SU-DHL-6 (cell line): ENCODE measurements around the gene RRAS2.
"Not testable (repeated sequence)": the region's sequence is repeated elsewhere in the genome, so short reads cannot be mapped to it uniquely, and the experiment has no call there.

Source experiments
- H2AFZ ChIP-seq: fragments of 200-600 bp; sonication (generic); 2 replicates; pipeline ENCODE4 v1.6.1; 2014; ENCODE audit warnings: low read depth, mild to moderate bottlenecking, moderate library complexity, mixed read lengths, antibody characterized with exemption, low read length; ENCODE audit not compliant: severe bottlenecking
- H3F3A ChIP-seq: fragments of 200-600 bp; shearing (Covaris generic); 2 replicates; pipeline ENCODE4 v1.6.0; 2016; ENCODE audit warnings: antibody characterized with exemption, mild to moderate bottlenecking; ENCODE audit not compliant: insufficient read depth
- H3K27ac ChIP-seq: fragments of 200-600 bp; sonication (generic); 2 replicates; pipeline ENCODE4 v1.5.1; 2016; ENCODE audit warnings: low read depth, mild to moderate bottlenecking, low read length, moderate library complexity, mixed read lengths
- H3K27me3 ChIP-seq: fragments of 200-600 bp; sonication (generic), shearing (Covaris generic); 2 replicates; pipeline ENCODE4 v1.6.0; 2014; ENCODE audit warnings: mild to moderate bottlenecking, low read length
- H3K36me3 ChIP-seq: fragments of 200-600 bp; sonication (generic); 2 replicates; pipeline ENCODE4 v1.6.1; 2014; ENCODE audit warnings: mild to moderate bottlenecking, low read length, mixed read lengths
- H3K4me2 ChIP-seq: fragments of 300-600, 200-600 bp; shearing (Covaris generic), sonication (generic); 2 replicates; pipeline ENCODE4 v1.6.0; 2014; ENCODE audit warnings: low read length, low read depth, mild to moderate bottlenecking; ENCODE audit not compliant: poor library complexity, severe bottlenecking
- H3K4me3 ChIP-seq: fragments of 200-600 bp; sonication (generic); 2 replicates; pipeline ENCODE4 v1.5.1; 2014; ENCODE audit warnings: antibody characterized with exemption, low read length, mild to moderate bottlenecking, mixed read lengths; ENCODE audit not compliant: insufficient read depth, poor library complexity, severe bottlenecking
- H3K79me2 ChIP-seq: fragments of 200-600 bp; sonication (generic); 2 replicates; pipeline ENCODE4 v1.6.1; 2014; ENCODE audit warnings: mild to moderate bottlenecking, low read length, moderate library complexity; ENCODE audit not compliant: insufficient read depth
- H3K9ac ChIP-seq: fragments of 200-600 bp; sonication (generic); 2 replicates; pipeline ENCODE4 v1.7.0; 2014; ENCODE audit warnings: mild to moderate bottlenecking, low read length
- H3K9me2 ChIP-seq: fragments of 200-600 bp; sonication (generic); replicated peaks from 2 replicates; pipeline ENCODE4 v1.6.1; 2014; ENCODE audit warnings: low read length; ENCODE audit not compliant: insufficient read depth
- H3K9me3 ChIP-seq: fragments of 200-600 bp; sonication (generic); 2 replicates; pipeline ENCODE4 v1.6.1; 2014; ENCODE audit warnings: low read length, mixed read lengths; ENCODE audit not compliant: insufficient read depth
- H4K20me1 ChIP-seq: fragments of 200-600 bp; sonication (generic); 2 replicates; pipeline ENCODE4 v1.6.1; 2014; ENCODE audit warnings: low read depth, mild to moderate bottlenecking, antibody characterized with exemption, low read length, moderate library complexity, mixed read lengths
- CTCF ChIP-seq: fragments of 200-600 bp; sonication (generic); IDR thresholded peaks from one replicate; pipeline ENCODE4 v1.5.1; 2017; ENCODE audit warnings: antibody characterized with exemption, mild to moderate bottlenecking, low read length, moderate library complexity; ENCODE audit not compliant: insufficient read depth, poor library complexity, severe bottlenecking
- EZH2phosphoT487 ChIP-seq: fragments of 200-600 bp; sonication (generic), shearing (Covaris generic); conservative IDR thresholded peaks from 2 replicates; pipeline ENCODE4 v1.6.1; 2018; ENCODE audit warnings: mild to moderate bottlenecking, antibody characterized with exemption, low read length, moderate library complexity, mixed read lengths

Gene RRAS2

GRCh38 chr11:14253421-14253820 lies 105.6 kb downstream of the RRAS2 start:
- Histone ChIP-seq H3K36me3 (no peaks in the 10 kb centered on the region), H4K20me1 (no peaks in the 10 kb centered on the region), H3K9me3 (no peaks in the 10 kb centered on the region), H3K9me2 (no peaks in the 10 kb centered on the region), H3K9ac (no peak overlapping the region), H3K4me3 (no peak overlapping the region), H3F3A (peaks cover 5% of the 10 kb centered on the region; the same call in 1 of the 2 replicates), H2AFZ (no peak overlapping the region), H3K79me2 (no peaks in the 10 kb centered on the region), H3K4me2 (no peak overlapping the region), H3K27ac (no peak overlapping the region), H3K27me3 (no peaks in the 10 kb centered on the region)
- no peak for TF ChIP-seq EZH2phosphoT487
- no peak for TF ChIP-seq CTCF

GRCh38 chr11:14252501-14252900 lies 106.5 kb downstream of the RRAS2 start:
- H3K27me3 ChIP-seq, H2AFZ ChIP-seq, H3K9me2 ChIP-seq, H3K9me3 ChIP-seq, H3K36me3 ChIP-seq, H3K4me3 ChIP-seq, H4K20me1 ChIP-seq, H3K9ac ChIP-seq, H3F3A ChIP-seq, H3K4me2 ChIP-seq, H3K27ac ChIP-seq, H3K79me2 ChIP-seq: not testable (repeated sequence)

- H4K20me1 ChIP-seq: no peaks in the 10 kb centered on the region
- no peaks in the 10 kb centered on the region for H3K9me3 ChIP-seq
- no peak overlapping the region for H3K4me2 ChIP-seq
- no peaks in the 10 kb centered on the region for H3K36me3 ChIP-seq
- H2AFZ ChIP-seq: no peak overlapping the region
- no peak overlapping the region for H3K27ac ChIP-seq
- H3K4me3 ChIP-seq: no peak overlapping the region
- H3K9me2 ChIP-seq: no peaks in the 10 kb centered on the region
- no peaks in the 10 kb centered on the region for H3K79me2 ChIP-seq
- TF ChIP-seq EZH2phosphoT487 (no peak), CTCF (no peak)
- no peak overlapping the region for H3K9ac ChIP-seq
- H3K27me3 ChIP-seq: no peaks in the 10 kb centered on the region
- no peaks in the 10 kb centered on the region for H3F3A ChIP-seq
These were observed 107.2 kb downstream of the RRAS2 start for GRCh38 chr11:14251754-14252153.

GRCh38 chr11:14249121-14249963 lies 109.6 kb downstream of the RRAS2 start:
- Histone ChIP-seq H3K4me3 (no peak overlapping the region), H3K9me2 (no peaks in the 10 kb centered on the region), H3K36me3 (no peaks in the 10 kb centered on the region), H2AFZ (no peak overlapping the region), H3K9ac (no peak overlapping the region), H4K20me1 (no peaks in the 10 kb centered on the region), H3F3A (no peaks in the 10 kb centered on the region), H3K27me3 (no peaks in the 10 kb centered on the region), H3K9me3 (no peaks in the 10 kb centered on the region), H3K4me2 (no peak overlapping the region), H3K27ac (no peak overlapping the region), H3K79me2 (no peaks in the 10 kb centered on the region)
- TF ChIP-seq CTCF (peak; percentile 98), EZH2phosphoT487 (no peak)
